GM13977 (cell line): ENCODE data around the gene CNTN4.

ENCODE experiments used
- DNase-seq: peaks from one replicate; pipeline ENCODE4 v3.0.0; 2012; ENCODE audit warnings: low spot score
- CTCF ChIP-seq: IDR thresholded peaks from 2 replicates; pipeline ENCODE4 v1.5.1; 2012; ENCODE audit warnings: mild to moderate bottlenecking, control low read depth; ENCODE audit not compliant: insufficient read depth; ENCODE audit errors: extremely low read depth, missing control alignments
- in situ Hi-C: fragments of 300-500 bp; cut with MboI; formaldehyde crosslinking; loops from one replicate; pipeline ENCODE4 v1.12.0; 2022; ENCODE audit warnings: low sequenced_read_pairs, low pct_unique_long_range_greater_than_20kb, mixed read lengths, inconsistent platforms; ENCODE audit not compliant: unreplicated experiment

Gene CNTN4

GRCh38 chr3:2650746-2651145 is 552.1 kb downstream of the CNTN4 start:
- no peak for TF ChIP-seq CTCF
- in situ Hi-C loops: no loop called here
- no peak for DNase-seq

GRCh38 chr3:2652386-2652785 is 553.7 kb downstream of the CNTN4 start:
- no peak for DNase-seq
- in situ Hi-C loops: no loop called here
- no peak for TF ChIP-seq CTCF

GRCh38 chr3:2653706-2654105 is 555.0 kb downstream of the CNTN4 start:
- in situ Hi-C loops: no loop called here
- no peak for TF ChIP-seq CTCF
- no peak for DNase-seq

GRCh38 chr3:2655229-2655701 is 556.6 kb downstream of the CNTN4 start:
- no peak for DNase-seq
- no peak for TF ChIP-seq CTCF
- in situ Hi-C loops: no loop called here

GRCh38 chr3:2656806-2657777 is 558.4 kb downstream of the CNTN4 start:
- in situ Hi-C loops: no loop called here
- no peak for DNase-seq
- no peak for TF ChIP-seq CTCF

GRCh38 chr3:2657971-2658370 is 559.3 kb downstream of the CNTN4 start:
- TF ChIP-seq CTCF: no peak
- in situ Hi-C loops: no loop called here
- no peak for DNase-seq
